GM12864 (cell line): ENCODE data around the gene TDRD1.

ENCODE experiments used
- DNase-seq: peaks from one replicate; pipeline ENCODE4 v3.0.0-alpha.2; 2011; ENCODE audit warnings: low read depth
- H3K4me3 ChIP-seq: 2 replicates; pipeline ENCODE4 v1.5.1; 2011; ENCODE audit warnings: mild to moderate bottlenecking, low read depth, low read length, control low read depth
- TF ChIP-seq, protein P1 (sequence below): IDR thresholded peaks from 2 replicates; pipeline ENCODE4 v1.5.1; 2011; ENCODE audit warnings: low read depth, mild to moderate bottlenecking, moderate library complexity, low read length, control low read depth, inconsistent platforms; ENCODE audit errors: missing control alignments

The TDRD1 gene

DNA sequence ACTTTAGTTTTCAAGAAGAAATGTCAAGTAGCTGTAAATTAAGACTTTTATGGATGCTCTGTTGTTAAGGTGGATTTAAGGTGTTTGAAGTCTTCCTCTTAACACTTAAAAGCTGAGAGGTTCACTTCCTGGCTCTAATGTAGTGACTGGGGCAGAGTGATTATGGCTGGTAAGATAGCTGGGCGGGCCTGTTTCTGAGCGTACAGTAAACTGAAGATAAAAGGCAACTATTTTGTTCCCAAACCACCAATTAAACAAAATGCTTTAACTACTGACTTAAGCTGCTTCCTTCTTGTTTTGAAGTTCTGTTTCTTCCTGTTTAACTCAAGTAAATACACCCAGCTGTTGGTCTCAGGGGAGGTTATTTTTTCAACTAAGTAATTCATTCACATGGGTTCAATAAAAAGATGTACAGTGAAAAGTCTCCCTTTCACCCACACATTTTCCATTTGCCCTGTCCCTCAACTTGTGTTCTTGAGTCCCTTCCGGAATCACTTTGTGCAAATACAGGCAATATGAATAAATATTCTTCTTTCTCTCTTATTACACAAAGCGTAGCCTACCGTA, 79.2 kb downstream of the TDRD1 start:
- DNase-seq = no peak
- no peak overlapping the region for H3K4me3 ChIP-seq
- TF ChIP-seq, protein P1, sequence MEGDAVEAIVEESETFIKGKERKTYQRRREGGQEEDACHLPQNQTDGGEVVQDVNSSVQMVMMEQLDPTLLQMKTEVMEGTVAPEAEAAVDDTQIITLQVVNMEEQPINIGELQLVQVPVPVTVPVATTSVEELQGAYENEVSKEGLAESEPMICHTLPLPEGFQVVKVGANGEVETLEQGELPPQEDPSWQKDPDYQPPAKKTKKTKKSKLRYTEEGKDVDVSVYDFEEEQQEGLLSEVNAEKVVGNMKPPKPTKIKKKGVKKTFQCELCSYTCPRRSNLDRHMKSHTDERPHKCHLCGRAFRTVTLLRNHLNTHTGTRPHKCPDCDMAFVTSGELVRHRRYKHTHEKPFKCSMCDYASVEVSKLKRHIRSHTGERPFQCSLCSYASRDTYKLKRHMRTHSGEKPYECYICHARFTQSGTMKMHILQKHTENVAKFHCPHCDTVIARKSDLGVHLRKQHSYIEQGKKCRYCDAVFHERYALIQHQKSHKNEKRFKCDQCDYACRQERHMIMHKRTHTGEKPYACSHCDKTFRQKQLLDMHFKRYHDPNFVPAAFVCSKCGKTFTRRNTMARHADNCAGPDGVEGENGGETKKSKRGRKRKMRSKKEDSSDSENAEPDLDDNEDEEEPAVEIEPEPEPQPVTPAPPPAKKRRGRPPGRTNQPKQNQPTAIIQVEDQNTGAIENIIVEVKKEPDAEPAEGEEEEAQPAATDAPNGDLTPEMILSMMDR = no peak

DNA sequence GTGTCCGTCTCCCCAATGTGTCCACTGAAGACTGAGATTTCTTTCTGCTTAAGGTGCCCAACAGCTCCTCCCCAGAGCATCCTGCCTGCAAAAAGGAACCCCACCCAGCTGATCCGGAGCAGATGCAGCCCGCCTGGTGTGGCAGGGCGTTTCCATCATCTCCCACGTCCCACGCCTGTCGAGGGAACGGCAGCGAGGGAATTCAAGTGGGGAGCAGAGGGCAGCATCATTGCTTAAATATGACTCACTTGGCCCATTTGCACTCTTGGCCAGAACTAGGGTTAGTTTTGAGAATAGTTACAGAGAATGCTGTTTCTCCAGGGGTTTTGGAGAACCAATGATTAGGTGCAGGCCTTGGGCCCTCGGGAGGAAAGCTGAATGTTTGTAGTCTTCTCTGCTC, 80.7 kb downstream of the TDRD1 start:
- no peak for DNase-seq
- TF ChIP-seq, protein P1 = no peak
- no peak overlapping the region for H3K4me3 ChIP-seq

DNA sequence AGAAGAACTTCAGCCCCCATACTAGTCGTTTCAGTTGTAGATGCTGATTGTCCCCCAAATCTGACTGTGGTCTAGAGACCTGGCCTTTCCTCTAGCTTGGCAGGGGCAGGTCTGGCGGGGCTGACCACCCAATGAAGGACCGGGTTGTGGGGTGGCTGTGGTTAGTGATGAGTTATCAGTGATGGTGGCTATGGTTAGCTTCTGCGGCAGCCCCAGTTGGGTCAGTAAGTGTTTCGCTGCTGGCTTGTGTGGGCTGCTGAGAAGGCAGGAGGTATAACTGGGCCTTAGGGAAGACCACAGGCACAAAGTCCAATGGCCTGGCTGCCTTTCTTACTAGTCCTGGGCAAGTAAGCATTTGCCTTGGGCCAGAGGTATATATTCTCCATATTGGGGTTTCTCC, 81.2 kb downstream of the TDRD1 start:
- no peak for DNase-seq
- no peak overlapping the region for H3K4me3 ChIP-seq
- TF ChIP-seq, protein P1 = no peak

DNA sequence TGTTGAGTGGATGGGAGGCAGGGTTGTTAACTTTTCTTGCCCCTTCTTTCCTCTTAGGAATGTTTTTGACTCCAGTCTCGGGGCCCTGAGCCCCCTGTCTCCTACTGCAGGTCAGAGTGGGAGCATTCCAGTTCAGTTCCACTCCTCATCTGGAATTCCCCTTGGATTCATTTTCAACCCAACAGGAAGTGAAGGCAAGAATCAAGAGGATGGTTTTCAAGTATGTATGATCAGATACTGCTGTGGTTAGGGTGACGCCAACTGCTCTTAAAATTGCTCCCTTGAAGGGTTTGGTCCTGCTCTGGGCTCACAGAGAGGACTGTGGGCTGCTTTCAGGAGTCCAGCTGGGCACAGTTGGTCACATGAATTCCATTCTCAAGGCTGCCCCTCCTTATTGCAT, 81.9 kb downstream of the TDRD1 start:
- TF ChIP-seq, protein P1 = no peak
- no peak for DNase-seq
- no peak overlapping the region for H3K4me3 ChIP-seq

DNA sequence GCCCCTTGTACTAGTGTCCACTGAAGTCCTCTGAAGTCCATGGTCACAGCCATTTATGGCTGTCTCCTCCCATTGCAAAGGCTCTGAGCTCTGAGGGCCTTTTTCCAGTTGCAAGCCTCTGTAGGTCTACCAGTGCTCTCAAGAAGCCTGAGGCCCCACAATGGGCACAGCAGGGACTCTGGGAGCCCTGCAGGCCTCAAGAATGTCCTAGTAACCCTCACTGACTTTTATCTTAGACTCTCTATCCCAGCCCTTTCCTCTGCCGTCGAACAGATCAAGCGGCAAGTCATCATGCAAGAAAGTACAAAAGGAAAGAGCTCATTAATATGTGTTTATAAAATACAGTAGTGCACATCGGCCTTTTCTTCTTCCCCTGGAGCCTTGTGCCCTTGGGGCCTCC, 83.3 kb downstream of the TDRD1 start:
- TF ChIP-seq, protein P1 = no peak
- no peak for DNase-seq
- no peak overlapping the region for H3K4me3 ChIP-seq

DNA sequence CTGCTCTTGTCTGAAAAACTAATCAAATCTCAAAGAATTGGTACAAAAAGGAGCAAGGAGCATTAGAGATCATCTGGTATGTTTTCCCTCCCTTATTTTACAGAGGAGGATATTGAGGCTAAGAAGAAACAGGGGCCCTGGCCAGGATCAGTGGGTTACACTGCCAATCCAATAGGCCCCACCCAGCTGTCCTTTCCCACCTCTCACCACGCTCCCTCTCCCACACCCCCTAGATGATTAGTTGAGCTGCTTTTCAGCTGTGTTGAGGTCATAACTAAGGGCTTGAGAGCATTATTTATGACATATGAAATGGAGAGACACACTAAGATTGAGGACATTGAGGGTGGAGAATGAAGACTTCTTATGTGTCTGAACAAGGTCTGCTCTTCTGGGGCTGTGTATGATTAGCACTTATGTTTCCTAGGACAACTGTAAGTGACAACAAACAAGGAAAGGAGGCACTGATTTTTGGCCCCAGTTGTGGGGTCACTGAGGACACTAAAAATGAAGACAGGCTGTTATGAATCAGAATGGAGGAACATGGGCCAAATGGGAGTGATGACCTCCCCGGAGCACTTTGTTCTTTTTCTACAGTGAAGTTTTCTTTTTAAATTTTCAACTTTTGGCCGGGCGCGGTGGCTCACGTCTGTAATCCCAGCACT, 86.4 kb downstream of the TDRD1 start:
- TF ChIP-seq, protein P1 = no peak
- H3K4me3 ChIP-seq = no peak overlapping the region
- no peak for DNase-seq

DNA sequence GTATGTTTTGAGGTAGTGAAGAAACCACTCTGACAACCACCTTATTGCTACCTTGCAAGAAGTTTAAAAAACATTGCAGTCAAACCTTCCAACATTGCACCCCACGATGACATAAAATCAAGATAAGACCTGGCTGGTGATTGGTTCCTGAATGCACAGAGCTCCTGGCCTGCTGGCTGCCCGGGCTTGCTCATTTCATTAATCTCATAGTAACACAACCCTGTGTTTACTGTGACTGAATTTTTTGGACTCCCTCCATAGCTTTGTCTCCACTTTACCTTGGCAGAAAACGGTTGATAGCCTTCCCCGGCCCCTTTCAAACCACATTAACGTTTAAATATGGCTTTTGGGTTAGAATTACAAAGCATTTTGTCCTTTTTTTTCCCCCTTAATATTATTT, 87.4 kb downstream of the TDRD1 start:
- DNase-seq = no peak

More for the DNA sequence above, 87.4 kb downstream of the TDRD1 start:
- H3K4me3 ChIP-seq = no peak overlapping the region
- TF ChIP-seq, protein P1 = no peak
